Stimulated activated CD8-positive, alpha-beta memory T cell treated with anti-CD3 and anti-CD28 coated beads, Interleukin-7, amount 100 ng/mL, for 1 hour (primary cell): ENCODE results near the gene PPP1R12B.
"Not testable (repeated sequence)": the region's sequence is repeated elsewhere in the genome, so short reads cannot be mapped to it uniquely, and the experiment has no call there.

Source experiments
- DNase-seq, 2 donors: peaks; one replicate each; pipeline ENCODE4 v3.0.0-alpha.2; 2020; ENCODE audit warnings: low read depth in 2 of 2

PPP1R12B gene

GRCh38 chr1:202452508-202452907 lies 104.0 kb downstream of the PPP1R12B start:
- no peak for DNase-seq

GRCh38 chr1:202456372-202457169 lies 108.1 kb downstream of the PPP1R12B start:
- not testable (repeated sequence) for DNase-seq

DNA sequence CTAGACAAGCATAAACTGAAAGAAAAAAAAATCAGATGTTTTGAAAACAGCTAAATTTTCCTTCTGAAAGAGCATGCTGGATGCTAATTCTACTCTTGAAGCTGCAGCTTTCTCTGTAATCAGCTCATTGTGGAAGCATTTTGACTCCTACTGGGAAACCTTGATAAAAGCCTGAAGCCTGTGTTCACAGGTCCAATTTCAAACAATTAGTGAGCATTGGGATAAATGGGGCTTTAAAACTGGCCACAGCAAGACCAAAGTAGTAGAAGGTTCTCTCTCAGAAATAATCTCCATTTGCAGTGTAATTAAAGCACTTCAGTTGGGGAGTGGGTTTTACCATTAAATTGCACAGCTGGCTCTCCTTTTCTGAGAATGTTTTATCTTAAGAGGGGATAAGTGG lies 110.2 kb downstream of the PPP1R12B start:
- not testable (repeated sequence) for DNase-seq

- DNase-seq, result not testable (repeated sequence)
These were observed 111.1 kb downstream of the PPP1R12B start for GRCh38 chr1:202459470-202460142.

DNA sequence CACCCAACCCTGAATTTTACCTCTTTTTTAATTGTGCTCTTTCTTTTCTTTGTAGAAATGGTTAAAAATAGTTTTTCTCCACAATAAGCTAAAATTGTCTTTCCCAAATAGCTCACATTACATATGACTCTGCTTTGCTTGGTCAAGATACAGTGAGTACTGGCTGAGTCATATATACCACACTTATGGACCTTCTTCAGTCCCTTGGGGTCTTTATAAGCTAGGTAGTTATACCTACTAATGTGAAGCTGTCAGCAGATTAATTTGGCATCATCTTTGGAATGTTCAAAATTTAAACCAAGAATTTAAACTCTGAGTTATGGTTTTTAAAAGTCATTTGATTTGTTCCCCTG lies 111.6 kb downstream of the PPP1R12B start:
- not testable (repeated sequence) for DNase-seq

GRCh38 chr1:202462342-202463076 lies 114.0 kb downstream of the PPP1R12B start:
- DNase-seq, result no peak

- DNase-seq, result not testable (repeated sequence)
These were observed 115.7 kb downstream of the PPP1R12B start for GRCh38 chr1:202464153-202464742.

GRCh38 chr1:202465644-202466270 lies 117.3 kb downstream of the PPP1R12B start:
- DNase-seq, result not testable (repeated sequence)

DNA sequence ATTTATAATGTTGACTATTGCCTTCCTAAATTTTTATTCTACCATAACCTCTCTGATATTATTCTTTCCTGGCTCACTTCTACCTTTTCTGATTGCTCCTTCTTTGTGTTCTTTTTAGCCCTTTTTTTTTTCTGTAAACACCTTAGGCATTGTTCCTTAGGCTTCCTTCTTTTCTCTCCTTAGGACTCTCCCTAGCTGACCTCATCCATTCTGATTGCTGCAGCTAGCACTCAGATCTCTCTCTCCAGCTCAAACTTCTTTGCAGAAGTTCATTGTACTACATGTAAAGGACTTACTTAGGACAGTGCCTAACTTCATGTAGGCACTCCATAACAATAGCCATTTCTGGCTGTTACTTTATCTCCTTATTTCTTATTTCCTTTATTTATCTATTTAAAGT lies 117.8 kb downstream of the PPP1R12B start:
- not testable (repeated sequence) for DNase-seq

GRCh38 chr1:202467381-202467780 lies 118.9 kb downstream of the PPP1R12B start:
- DNase-seq, result not testable (repeated sequence)

- not testable (repeated sequence) for DNase-seq
These were observed 120.2 kb downstream of the PPP1R12B start for GRCh38 chr1:202468695-202469094.

GRCh38 chr1:202469123-202469522 lies 120.6 kb downstream of the PPP1R12B start:
- not testable (repeated sequence) for DNase-seq

GRCh38 chr1:202471246-202471645 lies 122.7 kb downstream of the PPP1R12B start:
- no peak for DNase-seq

- DNase-seq, result not testable (repeated sequence)
These were observed 124.0 kb downstream of the PPP1R12B start for GRCh38 chr1:202472347-202473124.

- DNase-seq, result not testable (repeated sequence)
These were observed 125.0 kb downstream of the PPP1R12B start for GRCh38 chr1:202473266-202474045.

GRCh38 chr1:202479661-202480060 lies 131.2 kb downstream of the PPP1R12B start:
- not testable (repeated sequence) for DNase-seq

GRCh38 chr1:202480640-202481039 lies 132.1 kb downstream of the PPP1R12B start:
- not testable (repeated sequence) for DNase-seq

- not testable (repeated sequence) for DNase-seq
These were observed 134.9 kb downstream of the PPP1R12B start for GRCh38 chr1:202483362-202483761.

GRCh38 chr1:202484032-202484431 lies 135.5 kb downstream of the PPP1R12B start:
- DNase-seq, result not testable (repeated sequence)

DNA sequence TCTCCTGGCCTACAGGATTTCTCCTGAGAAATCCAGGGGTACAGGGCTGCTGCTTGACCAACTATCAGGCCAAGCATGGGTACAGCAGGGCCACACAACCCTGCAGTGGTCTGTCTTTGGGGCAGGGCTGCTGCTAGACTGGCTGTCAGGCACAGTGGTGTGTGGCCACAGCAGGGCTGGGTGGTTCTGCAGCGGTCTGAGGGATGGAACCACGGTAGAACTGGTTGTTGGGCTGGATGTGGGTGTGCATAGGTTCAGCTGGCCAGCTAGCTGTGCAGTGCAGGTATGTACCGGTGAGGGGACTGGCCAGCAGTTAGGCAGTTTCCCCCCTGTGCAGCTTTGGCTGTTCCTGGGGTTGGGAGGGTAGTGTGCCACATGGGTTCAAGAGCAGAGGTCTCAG lies 136.3 kb downstream of the PPP1R12B start:
- not testable (repeated sequence) for DNase-seq
